ENCODE results near the gene WSCD2.
A peak's percentile ranks its signal among the peaks of the same experiment; 100 is the strongest.

The WSCD2 gene

GRCh38 chr12:108193493-108193892 is 64.4 kb downstream of the WSCD2 start:
- Histone ChIP-seq H3K4me1 (peaks cover 0 to 12% (median 7%) of the 10 kb centered on the region in 4 donors), H3K4me3 (no peak overlapping the region), H3K9me3 (peaks cover 0 to 5% (median 0%) of the 10 kb centered on the region in 3 donors), H3K36me3 (no peaks in the 10 kb centered on the region), H3K27ac (no peak overlapping the region), H3K27me3 (no peaks in the 10 kb centered on the region)
- no peak for DNase-seq
- intact Hi-C loops (cut with DNase I; ENCODE audit: low total_unique reads), result loop anchor here (5.0 kb wide), 1 partner anchor 96 kb away; no protein-coding TSS in a partner anchor
- no peak for TF ChIP-seq CTCF (IDR thresholded peaks at IDR 0.05)

- no peak overlapping the region for H3K4me3 ChIP-seq
- no peak overlapping the region for H3K27ac ChIP-seq
- no peak for DNase-seq
- peaks cover 0 to 12% (median 7%) of the 10 kb centered on the region in 4 donors for H3K4me1 ChIP-seq
- H3K36me3 ChIP-seq, result no peaks in the 10 kb centered on the region
- H3K9me3 ChIP-seq, result peaks cover 0 to 5% (median 0%) of the 10 kb centered on the region in 3 donors
- peak; percentile 71 to 80 for TF ChIP-seq CTCF (IDR thresholded peaks at IDR 0.05)
- H3K27me3 ChIP-seq, result no peaks in the 10 kb centered on the region
- intact Hi-C loops (cut with DNase I; ENCODE audit: low total_unique reads), result loop anchor here (5.0 kb wide), 1 partner anchor 97 kb away; no protein-coding TSS in a partner anchor
Observed at GRCh38 chr12:108193917-108194316, 64.8 kb downstream of the WSCD2 start.

GRCh38 chr12:108194585-108194984 is 65.5 kb downstream of the WSCD2 start:
- Histone ChIP-seq H3K4me3 (no peak overlapping the region), H3K27ac (no peak overlapping the region), H3K36me3 (no peaks in the 10 kb centered on the region), H3K27me3 (no peaks in the 10 kb centered on the region), H3K4me1 (peaks cover 0 to 12% (median 7%) of the 10 kb centered on the region in 4 donors), H3K9me3 (peaks cover 0 to under 1% (median 0%) of the 10 kb centered on the region in 3 donors)
- intact Hi-C loops (cut with DNase I; ENCODE audit: low total_unique reads), result loop anchor here (5.0 kb wide), 1 partner anchor 97 kb away; no protein-coding TSS in a partner anchor
- no peak for TF ChIP-seq CTCF (IDR thresholded peaks at IDR 0.05)
- no peak for DNase-seq

GRCh38 chr12:108196319-108196718 is 67.2 kb downstream of the WSCD2 start:
- Histone ChIP-seq H3K36me3 (no peaks in the 10 kb centered on the region), H3K4me1 (peaks cover 0 to under 1% (median 0%) of the 10 kb centered on the region in 4 donors), H3K4me3 (no peak overlapping the region), H3K27ac (no peak overlapping the region), H3K27me3 (no peaks in the 10 kb centered on the region), H3K9me3 (no peaks in the 10 kb centered on the region)
- intact Hi-C loops (cut with DNase I; ENCODE audit: low total_unique reads), result no loop called here
- TF ChIP-seq CTCF (IDR thresholded peaks at IDR 0.05), result no peak
- DNase-seq, result no peak

- no peak for TF ChIP-seq CTCF (IDR thresholded peaks at IDR 0.05)
- DNase-seq, result no peak
- intact Hi-C loops (cut with DNase I; ENCODE audit: low total_unique reads), result no loop called here
- H3K9me3 ChIP-seq, result no peaks in the 10 kb centered on the region
- no peaks in the 10 kb centered on the region for H3K4me1 ChIP-seq
- H3K27me3 ChIP-seq, result no peaks in the 10 kb centered on the region
- no peak overlapping the region for H3K27ac ChIP-seq
- no peaks in the 10 kb centered on the region for H3K36me3 ChIP-seq
- no peak overlapping the region for H3K4me3 ChIP-seq
Observed at GRCh38 chr12:108196921-108197320, 67.8 kb downstream of the WSCD2 start.

GRCh38 chr12:108198043-108198442 is 69.0 kb downstream of the WSCD2 start:
- DNase-seq, result no peak
- TF ChIP-seq CTCF (IDR thresholded peaks at IDR 0.05), result no peak
- H3K27ac ChIP-seq, result no peak overlapping the region
- intact Hi-C loops (cut with DNase I; ENCODE audit: low total_unique reads), result no loop called here
- H3K27me3 ChIP-seq, result no peaks in the 10 kb centered on the region
- no peaks in the 10 kb centered on the region for H3K36me3 ChIP-seq
- no peak overlapping the region for H3K4me3 ChIP-seq
- peaks cover 0 to under 1% (median 0%) of the 10 kb centered on the region in 3 donors for H3K9me3 ChIP-seq
- H3K4me1 ChIP-seq, result no peaks in the 10 kb centered on the region
